NB4 (cell line): ENCODE data around the gene FTCD.

ENCODE experiments used
- DNase-seq: peaks from one replicate; pipeline ENCODE4 v3.0.0; 2010; ENCODE audit warnings: low read depth
- H3K4me3 ChIP-seq: one replicate; pipeline ENCODE4 v1.5.1; 2011; ENCODE audit warnings: mild to moderate bottlenecking, low read depth, low read length, moderate library complexity
- CTCF ChIP-seq: IDR thresholded peaks from one replicate; pipeline ENCODE4 v1.5.1; 2012; ENCODE audit warnings: low read depth, low read length
- MAX ChIP-seq: IDR thresholded peaks from 2 replicates; pipeline ENCODE4 v1.6.1; 2011; ENCODE audit warnings: low read depth, low read length
- MYC ChIP-seq: IDR thresholded peaks from 2 replicates; pipeline ENCODE4 v1.6.1; 2011; ENCODE audit warnings: low read depth, low read length
- POLR2A ChIP-seq: IDR thresholded peaks from 2 replicates; pipeline ENCODE4 v1.6.1; 2011; ENCODE audit warnings: mild to moderate bottlenecking; ENCODE audit not compliant: insufficient read length; ENCODE audit errors: extremely low read depth

FTCD gene

GRCh38 chr21:46199436-46200373, 44.3 kb upstream of the FTCD start:
- no peak for TF ChIP-seq MAX
- no peak for TF ChIP-seq POLR2A
- no peak for TF ChIP-seq CTCF
- TF ChIP-seq MYC: no peak
- DNase-seq: no peak

GRCh38 chr21:46196733-46197132, 41.4 kb upstream of the FTCD start:
- H3K4me3 ChIP-seq: no peak overlapping the region
- TF ChIP-seq POLR2A (no peak), CTCF (no peak)
- DNase-seq: no peak

More at GRCh38 chr21:46199436-46200373, 44.3 kb upstream of the FTCD start:
- no peak overlapping the region for H3K4me3 ChIP-seq

- DNase-seq: no peak
- TF ChIP-seq CTCF: no peak
- H3K4me3 ChIP-seq: no peak overlapping the region
Measured at GRCh38 chr21:46195595-46196195, 40.3 kb upstream of the FTCD start.

GRCh38 chr21:46194374-46195334, 39.3 kb upstream of the FTCD start:
- TF ChIP-seq CTCF (no peak), POLR2A (no peak), MAX (no peak), MYC (no peak)
- no peak overlapping the region for H3K4me3 ChIP-seq
- no peak for DNase-seq

GRCh38 chr21:46193829-46194373, 38.5 kb upstream of the FTCD start:
- TF ChIP-seq CTCF (no peak), POLR2A (no peak), MAX (no peak), MYC (no peak)

More at GRCh38 chr21:46193829-46194373, 38.5 kb upstream of the FTCD start:
- H3K4me3 ChIP-seq: no peak overlapping the region
- no peak for DNase-seq
